Measurements from ENCODE around the gene SH2D3A.
"Not testable (repeated sequence)": the region's sequence is repeated elsewhere in the genome, so short reads cannot be mapped to it uniquely, and the experiment has no call there.

The SH2D3A gene

GRCh38 chr19:6754653-6755463 is 12.4 kb downstream of the SH2D3A start:
- DNase-seq: no peak

DNA sequence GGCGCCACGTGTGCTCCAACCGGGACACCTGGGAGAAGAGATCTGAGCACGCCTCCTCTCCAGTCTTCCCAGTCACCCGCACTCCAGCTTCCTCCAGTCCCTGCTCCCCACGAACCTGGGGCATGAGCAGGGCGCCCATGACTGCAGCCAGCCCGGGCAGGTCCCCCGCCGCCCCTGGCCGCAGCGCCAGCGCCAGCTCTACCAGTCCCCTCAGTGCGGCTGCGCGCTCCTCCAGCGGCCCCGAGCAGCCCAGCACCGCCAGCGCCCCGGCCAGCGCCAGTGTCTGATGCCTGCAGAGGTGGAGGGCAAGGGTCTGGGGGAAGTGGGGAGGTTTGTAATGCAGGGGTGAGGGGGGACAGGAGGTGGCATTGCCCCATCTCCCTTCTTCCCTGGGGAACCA is 13.1 kb downstream of the SH2D3A start:
- no peak for DNase-seq

- DNase-seq: peak; percentile 91
These were observed 13.8 kb downstream of the SH2D3A start for GRCh38 chr19:6753178-6754031.

GRCh38 chr19:6752256-6753177 is 14.7 kb downstream of the SH2D3A start:
- no peak for DNase-seq

GRCh38 chr19:6751189-6751588 is 16.0 kb downstream of the SH2D3A start:
- DNase-seq: no peak

- DNase-seq: no peak
These were observed 17.2 kb downstream of the SH2D3A start for GRCh38 chr19:6750062-6750461.

DNA sequence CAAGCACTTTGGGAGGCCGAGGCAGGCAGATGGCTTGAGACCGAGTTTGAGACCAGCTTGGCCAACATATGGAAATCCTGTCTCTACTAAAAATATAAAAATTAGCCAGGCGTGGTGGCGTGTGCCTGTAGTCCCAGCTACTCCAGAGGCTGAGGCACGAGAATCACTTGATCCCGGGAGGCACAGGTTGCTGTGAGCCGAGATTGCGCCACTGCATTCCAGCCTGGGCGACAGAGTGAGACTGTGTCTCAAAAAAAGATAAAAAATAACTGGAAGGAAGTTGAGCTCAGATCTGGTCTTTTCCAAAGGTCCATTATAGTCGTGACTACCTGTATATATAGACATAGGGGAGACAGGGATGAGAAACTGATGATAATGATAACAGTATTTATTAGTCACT is 18.7 kb downstream of the SH2D3A start:
- not testable (repeated sequence) for DNase-seq

DNA sequence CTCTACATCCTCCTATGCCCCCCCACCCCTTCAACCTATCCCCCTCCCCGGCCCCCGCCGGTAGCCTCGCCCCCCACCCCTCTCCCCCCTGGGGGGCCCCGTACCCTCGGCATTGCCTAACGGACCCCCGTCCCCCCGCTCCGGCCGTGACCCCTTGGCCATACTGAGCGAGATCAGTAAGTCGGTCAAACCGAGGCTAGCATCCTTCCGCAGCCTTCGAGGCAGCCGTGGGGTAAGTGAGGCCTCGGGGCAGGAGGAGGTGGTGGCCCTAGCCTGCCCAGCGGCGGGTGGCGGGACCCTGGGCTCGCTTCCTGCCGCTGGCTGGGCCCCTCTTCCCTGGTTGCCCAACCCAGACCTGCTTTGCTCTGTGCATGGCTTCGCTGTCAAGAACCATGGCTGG is 21.3 kb downstream of the SH2D3A start:
- DNase-seq: no peak

- DNase-seq: no peak
These were observed 22.6 kb downstream of the SH2D3A start for GRCh38 chr19:6744381-6745301.

DNA sequence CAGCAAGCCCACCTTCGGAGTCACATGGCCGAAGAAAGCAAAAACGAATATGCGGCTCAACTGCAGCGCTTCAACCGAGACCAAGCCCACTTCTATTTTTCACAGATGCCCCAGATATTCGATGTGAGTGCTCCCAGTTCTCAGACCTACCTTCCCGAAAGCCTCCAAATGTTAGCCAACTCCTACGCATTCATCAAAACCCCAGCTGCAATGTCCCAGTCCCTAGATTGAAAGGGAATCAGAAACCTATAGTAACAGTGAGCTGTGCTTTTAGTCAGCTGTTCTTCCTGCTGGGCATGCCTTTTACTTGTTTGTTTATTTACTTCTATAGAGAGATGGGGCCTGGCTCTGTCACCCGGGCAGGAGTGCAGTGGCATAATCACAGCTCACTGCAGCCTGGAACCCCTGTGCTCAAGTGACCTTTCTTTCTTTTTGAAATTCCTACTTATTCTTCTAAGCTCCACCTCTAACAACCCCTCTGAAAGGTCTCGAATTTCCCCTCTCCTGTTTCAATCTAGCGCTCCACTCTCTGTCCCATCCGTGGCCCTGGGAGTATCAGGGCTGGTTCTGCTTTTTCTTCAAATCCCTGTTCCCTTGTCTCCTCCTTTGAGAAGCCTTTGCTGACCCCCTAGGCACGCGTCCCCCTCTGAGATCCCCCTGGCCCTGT is 23.4 kb downstream of the SH2D3A start:
- no peak for DNase-seq

DNA sequence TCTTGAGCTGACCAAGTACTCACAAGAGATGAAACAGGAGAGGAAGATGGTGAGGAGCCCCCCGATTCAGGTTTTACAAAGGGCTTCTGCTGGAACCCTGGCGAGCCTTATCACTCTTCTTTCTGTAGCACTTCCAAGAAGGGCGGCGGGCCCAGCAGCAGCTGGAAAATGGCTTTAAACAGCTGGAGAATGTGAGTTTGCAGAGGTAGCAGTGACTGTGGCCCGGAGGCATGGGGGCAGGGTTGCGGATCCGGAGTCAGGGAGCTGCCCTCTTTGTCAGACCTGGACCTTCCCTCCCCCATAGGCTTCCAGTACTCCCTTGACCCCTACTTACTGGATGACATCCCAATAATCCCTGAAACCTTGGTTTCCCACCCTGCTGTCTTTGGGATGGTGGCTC is 24.2 kb downstream of the SH2D3A start:
- DNase-seq: no peak

DNA sequence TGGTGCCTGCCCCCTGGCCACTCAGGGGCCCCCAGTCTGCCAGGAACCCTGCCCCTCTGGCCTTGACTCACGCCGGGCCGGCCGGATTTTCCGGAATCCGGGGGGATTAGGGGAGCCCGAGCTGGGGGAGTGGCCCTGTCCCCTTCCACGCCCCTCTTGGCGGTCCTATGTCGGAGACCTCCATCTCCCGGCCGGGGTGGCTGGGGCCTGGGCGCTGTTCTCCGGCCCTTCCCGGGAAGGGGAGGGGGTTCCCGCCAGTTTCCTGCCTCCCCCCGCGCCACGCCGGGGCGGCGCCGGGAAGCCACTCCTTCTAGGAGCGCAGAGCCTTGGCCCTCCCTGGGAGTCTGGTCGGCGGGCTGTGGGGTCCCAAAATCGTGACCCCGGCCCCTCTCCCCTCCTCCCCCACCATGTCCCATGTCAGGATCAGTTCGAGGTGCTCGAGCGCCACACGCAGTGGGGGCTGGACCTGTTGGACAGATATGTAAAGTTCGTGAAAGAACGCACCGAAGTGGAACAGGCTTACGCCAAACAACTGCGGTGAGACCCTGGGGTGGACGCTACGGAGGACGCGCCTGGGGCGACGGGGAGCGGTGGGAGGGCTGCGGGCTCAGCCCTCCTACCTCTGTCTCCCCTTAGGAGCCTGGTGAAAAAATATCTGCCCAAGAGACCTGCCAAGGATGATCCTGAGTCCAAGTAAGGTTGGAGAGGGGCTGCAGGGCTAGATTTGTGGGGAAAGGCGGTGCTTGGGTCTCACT is 26.5 kb downstream of the SH2D3A start:
- DNase-seq: no peak

GRCh38 chr19:6739883-6740588 is 27.2 kb downstream of the SH2D3A start:
- DNase-seq: peak; percentile 29

GRCh38 chr19:6739390-6739882 is 27.8 kb downstream of the SH2D3A start, which contains the start of gene TRIP10:
Gene TRIP10, plus strand, starts transcription at chr19:6739680. Its CDS starts 82 bp downstream, at chr19:6739762.
- DNase-seq: peak; percentile 80

- peak; percentile 30 for DNase-seq
These were observed 28.3 kb downstream of the SH2D3A start for GRCh38 chr19:6738787-6739389.

GRCh38 chr19:6737873-6738786 is 29.1 kb downstream of the SH2D3A start:
- peak; percentile 85 for DNase-seq

DNA sequence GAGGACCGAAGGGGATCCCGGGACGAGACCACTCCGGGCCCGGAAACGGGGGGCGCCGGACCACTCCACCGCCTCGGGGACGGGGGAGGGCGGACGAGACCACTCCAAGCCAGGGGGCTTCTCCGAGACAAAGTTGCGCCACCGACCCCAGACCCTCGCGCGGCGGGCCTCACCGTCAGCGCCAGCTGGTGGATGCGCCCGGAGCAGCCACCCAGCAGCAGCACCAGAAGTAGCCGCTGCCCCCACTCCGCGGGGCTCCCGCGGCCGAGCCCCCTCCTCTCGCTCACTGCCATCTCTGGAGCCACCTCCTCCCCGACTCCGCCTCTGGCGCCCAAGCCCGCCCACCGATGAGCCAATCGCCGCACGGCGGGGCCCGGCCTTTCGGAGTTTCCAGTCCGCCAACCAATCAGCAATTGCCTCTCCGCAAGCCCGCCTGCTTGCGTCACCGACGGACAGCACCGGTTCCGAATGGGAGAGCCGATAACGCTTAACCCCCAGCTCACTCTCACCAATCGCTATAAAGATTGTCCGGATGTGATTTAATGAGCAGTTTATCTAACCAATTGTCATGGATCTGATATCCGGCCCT is 29.9 kb downstream of the SH2D3A start, which contains the start of gene GPR108:
Gene GPR108 (minus strand): TSS at position 297 of the 589 bp plus-strand sequence. CDS start 4 bp downstream, at position 293.
- DNase-seq: peak; percentile 100
